Suppressor macrophage treated with lipopolysaccharide for 4 hours (primary cell): ENCODE measurements around the gene STAC2.
A peak's percentile ranks its signal among the peaks of the same experiment; 100 is the strongest.

ENCODE experiments used
- DNase-seq: peaks from one replicate; pipeline ENCODE4 v3.0.0-alpha.2; 2020

The STAC2 gene

GRCh38 chr17:39231591-39232551 is 6.1 kb upstream of the STAC2 start:
- peak; percentile 43 for DNase-seq

GRCh38 chr17:39231091-39231561 is 5.4 kb upstream of the STAC2 start:
- DNase-seq, result no peak

- DNase-seq, result no peak
Observed at GRCh38 chr17:39230361-39230760, 4.6 kb upstream of the STAC2 start.

DNA sequence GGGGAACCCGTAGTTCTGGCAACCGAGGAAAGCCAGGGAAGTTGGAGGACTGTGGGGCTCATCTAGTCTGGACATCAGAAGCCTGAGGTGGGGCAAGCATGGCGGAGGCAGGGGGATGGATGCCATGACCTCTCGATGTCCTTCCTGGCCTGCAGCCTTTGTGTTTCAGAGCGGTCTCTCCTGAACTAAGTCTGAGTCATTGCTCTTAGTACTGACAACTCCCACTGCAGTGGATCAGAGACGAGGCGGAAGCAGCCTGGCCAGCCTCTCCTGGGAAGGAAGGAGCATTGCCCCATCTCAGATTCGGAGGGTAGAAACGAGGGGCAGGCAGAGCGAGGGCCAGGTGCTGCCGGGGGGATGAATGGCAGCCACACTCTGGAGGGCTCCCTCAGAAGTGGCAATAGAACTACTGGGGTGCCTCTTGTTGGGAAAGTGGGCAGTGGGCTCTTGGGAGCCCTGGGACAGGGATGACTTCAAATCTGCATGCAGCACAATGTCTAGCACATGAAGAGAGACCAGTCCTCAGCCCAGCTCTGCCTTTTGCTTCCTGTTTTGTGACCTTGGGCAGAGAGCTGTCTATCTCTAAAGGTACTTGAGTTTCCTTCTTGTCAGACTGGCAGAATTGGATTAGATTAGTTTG is 3.6 kb upstream of the STAC2 start:
- DNase-seq, result no peak

DNA sequence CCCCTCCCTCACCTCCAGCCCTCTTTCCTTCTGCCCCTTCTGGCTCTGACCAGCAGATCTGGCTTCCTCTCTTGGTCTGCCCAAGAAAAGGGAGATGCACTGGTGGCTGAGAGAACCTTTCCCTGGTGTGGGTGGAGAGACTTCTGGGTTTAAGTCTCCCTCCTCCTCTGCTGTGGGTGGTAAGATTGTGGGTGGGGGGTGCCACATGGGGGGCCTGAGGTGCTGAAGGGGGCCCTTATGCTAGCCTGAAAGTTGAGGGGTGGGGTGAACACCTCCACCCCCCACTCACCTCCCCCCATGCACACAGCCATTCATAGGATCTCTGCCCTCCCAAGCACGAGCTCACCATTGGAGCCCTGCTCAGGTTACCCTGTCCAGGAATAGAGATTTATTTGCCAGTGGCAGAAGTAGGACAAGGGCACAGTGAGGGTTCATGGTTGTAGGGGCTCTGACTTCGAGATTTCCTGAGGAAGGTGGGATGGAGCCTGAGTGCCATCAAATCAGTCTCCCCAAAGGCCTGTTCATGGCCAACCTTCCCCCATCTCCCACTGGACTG is 1.7 kb upstream of the STAC2 start:
- no peak for DNase-seq

GRCh38 chr17:39225959-39226683 is 376 bp upstream of the STAC2 start:
- DNase-seq, result no peak

GRCh38 chr17:39224778-39225307 is 902 bp downstream of the STAC2 start:
- DNase-seq, result no peak

GRCh38 chr17:39223907-39224777 is 1.6 kb downstream of the STAC2 start:
- no peak for DNase-seq

- DNase-seq, result no peak
Observed at GRCh38 chr17:39222866-39223834, 2.6 kb downstream of the STAC2 start.

GRCh38 chr17:39222151-39222550 is 3.6 kb downstream of the STAC2 start:
- DNase-seq, result no peak

- no peak for DNase-seq
Observed at GRCh38 chr17:39221572-39221971, 4.2 kb downstream of the STAC2 start.

DNA sequence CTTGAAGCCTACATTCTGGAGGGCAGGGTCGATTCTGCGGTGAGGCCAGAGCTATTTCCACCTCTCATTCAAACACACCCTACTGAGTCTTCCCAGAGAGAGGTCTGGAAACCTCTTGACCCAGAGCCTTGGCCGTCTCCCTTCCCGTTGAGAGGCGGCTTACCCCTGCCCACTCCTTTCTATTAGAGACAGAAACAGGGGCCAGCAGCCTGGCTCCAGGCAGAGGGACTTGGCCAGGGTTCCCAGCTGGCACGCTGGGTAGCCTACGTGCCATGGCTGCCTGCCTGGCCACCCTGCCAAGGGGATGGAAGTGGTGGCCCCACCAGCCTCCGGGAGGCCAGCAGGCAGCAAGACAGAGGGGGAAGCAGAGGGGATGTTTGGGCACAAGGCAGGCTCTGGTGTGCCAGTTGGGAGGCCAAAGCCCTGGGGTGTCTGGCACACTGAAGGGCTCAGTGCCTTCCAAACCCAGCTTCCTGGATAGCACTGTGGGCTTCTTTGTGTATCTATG is 6.0 kb downstream of the STAC2 start:
- no peak for DNase-seq

DNA sequence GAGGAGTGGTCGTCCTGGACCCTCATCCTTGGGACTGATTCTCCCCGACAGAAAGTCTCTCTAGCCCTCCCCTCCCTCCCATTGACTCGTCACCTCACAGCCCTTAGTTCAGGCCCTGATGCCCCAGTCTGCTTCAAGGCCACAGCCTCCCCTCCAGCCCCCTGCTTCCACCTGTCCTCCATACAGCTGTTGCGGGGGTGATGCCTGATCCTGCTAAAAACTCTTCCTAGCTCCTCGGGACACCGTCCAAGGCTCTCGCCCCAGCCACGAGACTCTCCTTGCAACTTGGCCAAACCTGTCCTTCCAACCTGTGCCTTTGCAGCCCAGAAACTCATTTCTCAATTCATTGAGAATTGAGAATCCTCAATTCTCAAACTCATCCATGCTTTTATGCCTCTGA is 6.8 kb downstream of the STAC2 start:
- no peak for DNase-seq

DNA sequence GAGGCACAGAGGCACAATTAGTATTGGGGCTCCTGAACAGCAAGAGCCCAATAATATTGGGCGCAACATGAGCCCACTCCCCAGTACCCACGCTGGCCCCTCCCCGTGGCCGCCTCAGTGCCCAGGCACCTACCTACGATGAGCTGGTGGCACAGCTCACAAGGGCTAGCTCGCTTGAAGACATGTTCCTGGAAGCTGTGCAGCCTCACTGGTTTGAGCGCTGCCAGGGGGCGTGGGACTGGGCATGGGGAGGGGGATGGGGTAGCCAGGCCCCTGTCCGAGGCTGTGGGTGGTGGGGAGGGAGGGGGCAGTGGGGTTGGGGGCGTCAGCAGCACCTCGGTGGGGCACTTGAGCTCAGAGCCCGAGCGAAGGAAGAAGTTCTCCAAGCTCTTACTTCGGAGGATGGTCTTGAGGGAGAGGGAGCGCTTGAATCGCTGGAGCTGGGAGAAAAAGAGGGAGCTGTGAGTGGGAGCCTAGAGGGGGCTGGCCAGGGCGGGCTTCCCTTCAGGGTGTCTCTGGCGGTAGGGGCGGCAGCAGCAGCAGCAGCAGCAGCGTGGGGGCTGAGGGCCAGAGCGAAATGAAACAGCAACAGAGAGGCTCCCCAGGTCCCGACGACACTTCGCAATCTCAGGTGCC is 7.9 kb downstream of the STAC2 start:
- no peak for DNase-seq

DNA sequence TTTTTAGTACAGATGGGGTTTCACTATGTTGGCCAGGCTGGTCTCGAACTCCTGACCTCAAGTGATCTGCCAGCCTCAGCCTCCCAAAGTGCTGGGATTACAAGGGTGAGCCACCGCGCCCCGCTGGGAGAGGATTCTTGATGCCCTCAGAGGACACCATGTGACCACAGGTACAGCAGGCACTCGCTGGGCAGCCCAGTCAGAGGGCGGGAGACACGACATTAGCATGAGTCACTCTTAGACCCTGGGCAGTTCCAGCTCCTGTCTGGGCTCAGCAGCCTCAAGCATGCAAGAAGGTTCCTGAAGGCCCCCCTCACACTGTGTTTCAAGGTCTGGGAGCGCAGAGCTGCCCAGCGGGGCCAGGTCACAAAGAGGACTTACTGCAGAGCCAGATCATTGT is 11.9 kb downstream of the STAC2 start:
- no peak for DNase-seq

DNA sequence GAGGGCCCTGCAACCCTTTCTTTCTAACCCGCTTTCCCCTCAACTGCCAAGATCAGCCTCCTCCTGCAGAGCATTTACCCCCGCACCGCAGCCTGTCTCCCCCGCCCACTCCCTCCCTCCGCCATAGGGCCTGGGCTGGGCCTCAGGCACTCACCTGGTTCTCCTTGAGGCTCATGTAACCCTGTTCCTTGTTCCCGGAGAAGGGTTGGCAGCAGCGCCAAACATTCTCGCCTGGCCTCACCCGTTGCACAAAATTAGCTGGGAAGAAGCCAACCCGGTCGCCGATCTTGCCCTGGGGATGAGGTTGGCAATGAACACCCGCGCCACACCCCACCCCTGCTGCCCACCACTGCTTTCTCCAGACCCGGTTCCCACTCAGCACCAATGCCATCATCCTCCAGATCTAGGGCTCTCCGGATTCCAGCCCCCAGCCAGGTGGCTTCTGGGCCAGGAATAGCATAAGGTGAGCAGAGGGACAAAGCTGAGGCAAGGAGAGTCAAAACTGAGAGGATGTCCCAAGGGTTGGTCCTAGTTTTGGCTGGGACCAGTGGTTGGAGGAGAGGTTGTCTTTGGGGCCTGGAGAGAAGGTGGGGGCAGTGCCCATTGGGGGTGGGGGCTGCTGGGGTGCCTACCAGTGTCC is 12.8 kb downstream of the STAC2 start:
- DNase-seq, result no peak

DNA sequence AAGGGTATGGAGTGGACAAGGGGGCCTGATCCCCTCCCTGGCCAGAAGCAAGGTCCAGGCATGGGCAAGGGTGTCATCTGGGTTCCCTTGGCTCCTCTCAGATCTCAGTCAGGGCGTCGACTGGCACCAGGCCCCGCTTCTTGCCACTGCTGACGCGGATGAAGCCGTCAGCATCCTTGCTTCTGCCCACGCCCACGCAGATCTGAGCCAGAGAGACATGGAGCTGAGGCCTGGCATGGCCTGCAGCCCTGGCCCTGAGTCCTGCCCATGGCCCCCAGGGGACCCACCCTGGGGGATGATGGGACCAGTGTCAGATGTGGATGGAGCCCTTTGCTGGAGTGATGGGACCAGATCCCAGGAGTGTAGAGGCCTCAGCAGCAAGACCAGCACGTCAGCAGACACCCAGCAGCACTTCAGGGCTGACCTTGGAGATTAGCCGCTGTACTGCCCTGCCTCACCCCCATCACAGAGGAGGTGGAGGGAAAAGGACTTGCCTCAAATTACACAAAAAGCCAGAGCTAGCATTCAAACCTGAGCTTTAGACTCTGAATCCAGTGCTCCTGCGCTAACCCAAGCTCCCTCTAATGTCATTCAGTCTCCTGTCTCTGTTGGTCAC is 13.4 kb downstream of the STAC2 start:
- no peak for DNase-seq

DNA sequence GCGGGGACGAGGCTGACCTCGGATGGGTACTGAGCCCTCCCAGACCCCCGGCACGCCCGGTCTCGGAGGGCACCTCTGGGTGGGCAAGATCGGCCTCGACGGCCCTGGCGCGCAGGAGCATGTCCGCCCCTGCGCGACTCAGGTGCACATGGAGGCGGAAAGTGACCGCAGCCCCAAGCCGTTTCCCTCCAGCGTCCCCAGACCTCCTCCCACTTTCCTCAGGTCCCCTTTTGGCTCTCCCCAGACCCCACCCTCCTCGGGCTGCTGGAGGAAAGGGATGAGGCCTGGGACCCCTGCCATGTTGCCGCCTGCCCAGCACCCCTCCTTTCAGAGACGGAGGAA is 15.7 kb downstream of the STAC2 start:
- DNase-seq, result no peak
